GM19035 (cell line): ENCODE measurements around the gene VEGFA.
"Not testable (repeated sequence)": the region's sequence is repeated elsewhere in the genome, so short reads cannot be mapped to it uniquely, and the experiment has no call there.

Source experiments
- ATAC-seq: cut with Tn5 transposase; IDR thresholded peaks from one replicate; pipeline ENCODE4 v1.9.1; 2021; ENCODE audit not compliant: unreplicated experiment

The VEGFA gene

DNA sequence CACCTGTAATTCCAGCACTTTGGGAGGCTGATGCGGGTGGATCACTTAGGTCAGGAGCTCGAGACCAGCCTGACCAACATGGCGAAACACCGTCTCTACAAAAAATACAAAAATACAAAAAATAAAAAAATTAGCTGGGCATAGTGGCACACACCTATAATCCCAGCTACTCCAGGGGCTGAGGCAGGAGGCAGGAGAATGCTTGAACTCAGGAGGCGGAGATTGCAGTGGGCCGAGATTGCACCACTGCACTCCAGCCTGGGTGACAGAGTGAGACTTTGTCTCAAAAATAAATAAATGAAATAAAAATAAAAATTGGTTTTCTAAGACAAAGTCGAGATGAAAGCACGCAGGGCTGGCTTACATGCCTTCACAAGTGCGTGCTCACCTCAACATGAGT is 49.0 kb downstream of the VEGFA start:
- not testable (repeated sequence) for ATAC-seq

DNA sequence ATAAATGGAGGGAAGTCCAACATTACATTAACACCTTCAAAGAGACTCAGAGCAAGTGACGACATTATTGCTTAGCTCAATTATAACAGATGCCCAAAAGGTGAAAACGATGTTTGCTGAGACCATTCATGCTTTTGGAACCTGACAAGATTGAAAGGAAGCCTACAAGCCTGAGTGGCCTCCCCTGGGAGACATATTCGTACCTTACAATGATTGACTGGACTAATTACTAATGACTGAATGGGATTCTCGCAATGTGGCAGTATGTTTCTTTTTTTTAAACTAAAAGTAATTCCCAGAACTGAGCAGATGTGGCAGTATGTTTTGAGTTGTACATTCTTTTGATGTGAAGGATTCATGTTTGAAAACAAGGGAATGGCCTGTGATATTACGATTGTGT is 49.9 kb downstream of the VEGFA start:
- no peak for ATAC-seq

DNA sequence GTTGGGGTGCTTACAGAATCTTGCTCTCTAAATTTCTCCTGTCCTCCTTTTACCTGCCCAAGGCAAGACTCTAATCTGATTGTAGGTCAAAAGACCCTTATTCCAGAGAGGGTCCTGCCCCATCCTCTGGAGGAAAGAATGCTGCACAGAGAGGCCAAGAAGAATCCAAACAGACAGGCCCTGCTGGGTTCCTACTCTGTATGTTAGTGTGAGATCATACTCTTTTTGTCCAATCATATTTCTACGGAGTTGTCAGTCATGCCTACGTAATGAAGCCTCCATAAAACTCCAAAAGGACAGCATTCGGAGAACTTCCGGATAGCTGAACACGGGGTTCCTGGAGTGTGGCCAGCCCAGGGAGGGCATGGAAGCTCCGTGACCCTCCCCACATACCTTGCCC is 50.5 kb downstream of the VEGFA start:
- ATAC-seq = no peak

DNA sequence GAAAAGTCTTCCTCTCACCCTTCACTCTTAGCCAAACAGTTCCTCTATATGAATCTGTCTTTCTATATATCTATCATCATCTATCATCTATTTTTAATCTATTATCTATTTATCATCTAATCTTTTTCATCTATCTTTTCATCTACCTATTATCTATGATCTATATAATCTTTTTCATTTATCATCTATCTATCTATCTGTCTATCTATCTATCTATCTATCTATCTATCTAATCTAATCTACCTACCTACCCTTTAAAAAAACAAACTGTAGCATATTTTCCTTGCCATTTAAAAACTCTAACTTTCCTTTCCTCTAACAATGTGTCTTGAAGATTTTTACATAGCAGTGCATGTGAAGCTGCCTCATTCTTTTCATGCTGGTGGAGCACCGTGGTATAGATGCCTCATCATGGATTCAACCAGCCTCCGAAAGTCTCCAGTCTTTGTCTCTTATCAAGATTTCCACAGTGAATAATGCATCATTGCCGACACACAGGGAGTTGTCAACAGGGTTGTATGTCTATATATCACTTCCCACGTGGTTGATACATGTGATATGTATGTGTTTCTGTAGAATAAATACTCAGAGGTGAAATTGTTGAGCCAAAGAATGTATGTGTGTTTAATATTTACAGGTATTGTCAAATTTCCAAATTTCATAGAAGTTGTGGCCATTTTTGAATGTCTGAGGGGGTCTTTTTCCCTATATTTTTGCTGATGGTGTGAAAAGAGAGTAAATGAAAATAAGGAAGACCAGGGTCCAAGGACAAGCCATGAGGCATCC is 51.3 kb downstream of the VEGFA start:
- no peak for ATAC-seq

DNA sequence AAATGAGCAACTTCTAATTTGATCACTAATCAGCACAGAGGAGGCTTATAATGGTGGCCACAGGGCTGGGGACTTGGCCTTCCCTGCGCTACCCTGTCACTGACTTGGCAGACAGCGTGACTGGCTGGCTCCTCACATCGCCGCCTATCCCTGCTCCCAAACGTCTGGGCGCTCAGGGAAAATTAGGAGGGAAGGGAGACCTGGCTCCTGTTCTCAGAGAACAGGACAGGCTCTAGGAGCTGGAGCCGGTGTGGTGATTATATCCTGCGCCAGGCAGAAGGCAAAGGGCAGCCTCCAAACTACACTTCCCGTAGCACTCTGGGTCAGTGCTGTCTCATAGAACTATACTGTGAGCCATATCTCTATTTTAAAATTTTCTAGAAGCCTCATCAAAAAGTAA is 53.4 kb downstream of the VEGFA start:
- no peak for ATAC-seq

DNA sequence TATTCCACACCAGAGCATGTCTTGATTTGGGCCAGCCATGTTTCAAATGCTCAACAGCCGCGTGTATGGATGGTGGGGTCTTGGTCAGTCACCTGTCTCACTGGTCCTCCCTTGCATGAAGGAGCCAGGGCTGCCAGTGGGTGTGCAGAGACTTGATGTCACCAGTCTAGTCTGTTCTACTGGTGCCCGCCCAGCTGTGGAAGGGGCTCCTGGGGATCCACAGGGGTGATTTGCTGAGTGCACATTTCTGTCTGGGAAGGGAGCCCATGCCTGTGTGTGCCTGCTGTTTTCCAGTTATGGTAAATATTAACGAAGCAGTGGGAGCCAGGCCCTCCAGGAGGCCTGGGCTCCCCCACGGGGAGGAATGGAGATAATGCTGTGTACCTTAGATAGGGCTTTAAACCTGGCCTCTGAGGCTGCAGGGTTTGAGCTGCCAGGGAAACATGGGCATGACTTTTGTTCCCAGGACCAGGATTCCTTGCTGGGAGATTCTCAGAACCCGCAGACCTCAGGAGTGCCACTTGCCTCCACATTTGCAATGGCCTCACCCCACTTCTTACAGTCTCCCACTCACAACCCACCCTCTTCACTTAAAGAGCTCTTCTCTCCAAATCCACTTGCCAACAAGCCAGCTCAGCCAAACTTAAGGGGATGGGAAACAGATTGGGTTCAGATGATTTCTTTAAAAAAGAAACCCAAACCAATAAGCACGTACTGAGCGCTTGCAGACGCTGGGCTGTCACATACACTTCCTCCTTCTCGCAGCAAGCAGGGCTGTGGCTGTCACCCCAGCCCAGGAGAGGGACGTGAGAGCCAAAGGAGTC is 54.1 kb downstream of the VEGFA start:
- no peak for ATAC-seq

DNA sequence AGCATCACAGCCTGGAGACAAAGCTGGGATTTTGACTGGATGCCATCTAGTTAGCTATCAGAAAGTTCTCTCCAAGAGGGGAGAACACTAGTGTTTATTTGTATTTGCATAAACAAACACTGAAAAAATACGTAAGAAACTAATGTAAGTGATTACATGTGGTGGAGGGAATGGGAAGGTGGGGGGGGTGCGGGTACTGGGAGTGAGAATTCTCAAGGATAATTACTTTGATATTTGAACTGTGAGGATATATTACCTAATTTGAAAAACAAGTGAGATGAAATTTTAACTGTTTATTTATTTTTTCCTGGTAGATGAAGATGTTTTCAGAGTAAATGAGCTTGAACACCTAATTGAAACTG is 54.7 kb downstream of the VEGFA start:
- no peak for ATAC-seq

DNA sequence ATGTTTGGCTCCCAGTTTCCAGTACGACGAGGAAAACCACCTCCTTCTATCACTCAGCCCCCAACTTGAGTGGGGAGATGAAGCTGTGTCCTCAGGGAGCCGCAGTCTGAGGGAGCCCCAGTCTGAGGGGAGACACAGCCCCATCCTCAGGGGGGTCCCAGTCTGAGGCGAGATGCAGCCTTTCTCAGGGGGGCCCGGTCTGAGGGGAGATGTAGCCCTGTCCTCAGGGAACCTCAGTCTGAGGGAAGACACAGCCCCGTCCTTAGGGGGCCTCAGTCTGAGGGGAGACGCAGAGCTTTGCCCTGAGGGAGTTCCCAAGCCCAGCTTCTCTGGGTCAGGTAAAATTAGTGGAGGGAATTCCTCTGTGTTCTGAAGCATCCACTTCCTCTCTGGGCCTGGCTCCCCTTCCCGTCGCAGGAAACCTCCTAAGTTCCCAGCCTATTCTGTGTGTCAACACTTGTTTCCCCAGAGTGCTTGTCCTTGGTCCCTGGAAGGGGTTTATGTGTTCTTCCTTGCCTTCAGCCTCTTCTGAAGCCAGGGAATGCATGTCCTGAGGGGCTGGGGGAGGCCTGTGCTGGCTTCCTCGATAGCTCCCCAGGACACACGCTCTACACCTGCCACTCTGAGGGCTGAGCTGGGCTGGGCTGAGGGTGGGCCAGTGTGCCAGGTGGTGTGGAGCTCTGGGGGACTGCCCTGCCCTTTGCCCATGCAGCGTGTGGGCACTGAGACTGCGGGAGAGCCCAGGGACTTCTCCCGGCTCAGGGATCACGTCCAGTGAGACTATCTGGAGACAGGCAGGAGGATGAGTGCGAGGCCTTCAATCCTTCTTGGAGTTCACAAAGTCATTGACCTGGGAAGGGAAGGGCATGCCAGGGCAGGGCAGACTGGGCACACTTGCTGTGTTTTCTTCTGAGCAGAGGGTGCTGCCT is 55.4 kb downstream of the VEGFA start:
- no peak for ATAC-seq

DNA sequence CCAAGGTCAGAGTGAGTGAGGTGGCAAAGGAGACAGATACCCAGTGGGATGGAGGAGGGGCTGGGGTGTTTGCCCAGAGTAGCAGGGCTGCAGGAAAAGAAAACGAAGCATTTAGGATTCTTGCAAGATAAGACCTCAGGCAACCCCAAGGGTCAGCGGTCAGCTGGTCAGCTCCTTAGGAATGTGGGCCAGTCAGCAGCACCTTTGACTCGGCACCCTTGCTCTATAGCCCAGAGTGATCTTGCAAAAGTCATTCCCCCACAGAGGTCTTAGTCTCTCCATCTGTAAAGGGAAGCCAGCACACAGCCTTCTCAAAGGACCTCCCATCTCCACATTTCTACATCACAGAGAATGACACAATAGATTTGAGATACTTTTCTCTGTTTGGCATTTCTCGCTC is 56.7 kb downstream of the VEGFA start:
- ATAC-seq = no peak

DNA sequence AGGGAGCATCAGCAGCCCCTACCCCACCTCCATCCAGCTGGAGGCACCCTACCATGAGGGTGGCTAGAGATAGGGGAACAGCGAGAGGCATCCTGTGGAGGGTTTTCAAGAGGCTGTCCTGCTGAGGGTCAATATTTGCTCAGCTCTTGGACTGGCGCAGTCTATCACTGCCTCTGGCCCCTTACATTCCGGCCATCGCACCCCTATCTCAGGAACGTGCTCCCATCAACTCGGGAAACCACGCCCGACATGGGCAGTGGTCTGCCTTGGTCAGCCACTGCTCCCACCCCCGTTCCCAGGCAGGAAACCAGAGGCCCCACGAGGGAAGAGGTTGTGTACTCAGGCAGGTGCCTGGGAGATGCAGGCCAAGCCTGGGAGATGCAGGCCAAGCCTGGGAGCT is 57.9 kb downstream of the VEGFA start:
- ATAC-seq = no peak

DNA sequence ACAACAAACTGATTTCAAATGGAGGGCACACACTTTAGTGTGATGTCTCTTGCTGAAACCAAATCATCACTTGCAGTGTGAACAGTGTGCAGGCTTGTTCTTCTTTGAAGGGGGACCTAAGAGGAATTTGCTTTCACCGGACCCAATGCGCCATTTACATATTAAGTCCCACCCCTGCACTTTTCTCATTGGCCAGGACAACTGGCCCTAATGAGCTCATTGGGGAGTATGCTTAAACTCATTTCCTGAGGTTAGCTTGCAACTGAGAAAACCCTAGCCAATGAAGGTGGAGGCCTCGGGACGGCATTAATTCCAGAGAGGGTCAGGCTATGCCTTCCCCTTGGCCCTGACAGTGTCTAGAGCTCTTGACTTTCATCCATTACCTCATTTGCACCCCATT is 58.7 kb downstream of the VEGFA start:
- no peak for ATAC-seq

DNA sequence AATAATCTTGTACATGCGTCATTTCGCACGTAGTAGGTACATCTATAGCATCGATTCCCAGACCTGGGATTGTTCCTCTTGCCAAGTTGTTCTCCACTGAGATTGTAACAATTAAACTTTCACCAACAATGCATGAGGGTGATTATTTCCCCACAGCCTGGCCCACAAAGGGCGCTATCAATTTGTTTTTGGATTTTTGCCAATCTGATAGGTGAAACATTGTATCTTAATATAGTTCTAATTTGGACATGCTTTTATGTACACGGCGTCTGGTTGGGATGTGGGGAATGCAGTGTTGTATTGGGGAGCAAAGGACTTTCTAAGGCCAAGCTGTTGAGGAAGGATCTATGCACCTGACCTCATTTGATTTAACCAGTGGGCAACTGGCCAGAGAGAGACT is 59.5 kb downstream of the VEGFA start:
- ATAC-seq = no peak

DNA sequence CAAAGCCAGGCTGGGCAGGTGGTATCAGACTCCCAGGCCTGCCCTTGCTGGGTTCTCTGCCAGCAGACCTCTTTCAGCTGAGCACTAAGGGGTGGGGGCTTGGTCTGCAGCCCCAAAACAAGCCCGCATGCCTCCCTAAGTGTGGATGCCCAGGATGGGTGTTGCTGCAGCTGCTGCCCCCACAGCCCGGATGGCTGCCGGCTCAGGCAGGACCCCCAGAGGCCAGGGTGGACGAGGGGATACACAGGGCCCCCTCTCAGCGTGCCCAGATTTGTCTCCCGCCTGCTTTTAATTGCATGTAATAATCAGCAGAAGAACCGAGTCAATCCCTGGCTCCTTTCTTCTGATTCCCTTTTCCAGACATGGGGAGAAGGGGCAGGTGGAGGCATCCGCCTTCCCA is 60.8 kb downstream of the VEGFA start:
- no peak for ATAC-seq

DNA sequence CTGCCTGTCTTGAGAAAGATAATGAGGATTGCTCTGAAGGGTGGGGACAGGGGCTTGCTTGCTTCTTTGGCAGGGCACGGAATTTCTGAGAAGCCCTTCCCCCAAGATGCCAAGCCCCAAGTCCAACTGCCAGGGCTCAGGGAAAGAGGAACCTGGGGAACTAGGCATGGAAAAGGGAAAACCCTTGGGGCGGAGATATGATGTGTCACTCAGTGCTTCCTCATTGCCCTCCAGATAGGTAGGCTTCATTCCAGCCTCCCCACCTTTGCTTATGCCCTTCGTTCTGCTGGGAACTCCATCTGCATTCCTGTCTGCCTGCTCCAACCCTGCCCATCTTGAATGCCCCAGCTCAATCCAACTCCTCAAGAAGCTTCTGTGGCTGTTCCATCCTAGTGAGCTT is 61.2 kb downstream of the VEGFA start:
- ATAC-seq = no peak

DNA sequence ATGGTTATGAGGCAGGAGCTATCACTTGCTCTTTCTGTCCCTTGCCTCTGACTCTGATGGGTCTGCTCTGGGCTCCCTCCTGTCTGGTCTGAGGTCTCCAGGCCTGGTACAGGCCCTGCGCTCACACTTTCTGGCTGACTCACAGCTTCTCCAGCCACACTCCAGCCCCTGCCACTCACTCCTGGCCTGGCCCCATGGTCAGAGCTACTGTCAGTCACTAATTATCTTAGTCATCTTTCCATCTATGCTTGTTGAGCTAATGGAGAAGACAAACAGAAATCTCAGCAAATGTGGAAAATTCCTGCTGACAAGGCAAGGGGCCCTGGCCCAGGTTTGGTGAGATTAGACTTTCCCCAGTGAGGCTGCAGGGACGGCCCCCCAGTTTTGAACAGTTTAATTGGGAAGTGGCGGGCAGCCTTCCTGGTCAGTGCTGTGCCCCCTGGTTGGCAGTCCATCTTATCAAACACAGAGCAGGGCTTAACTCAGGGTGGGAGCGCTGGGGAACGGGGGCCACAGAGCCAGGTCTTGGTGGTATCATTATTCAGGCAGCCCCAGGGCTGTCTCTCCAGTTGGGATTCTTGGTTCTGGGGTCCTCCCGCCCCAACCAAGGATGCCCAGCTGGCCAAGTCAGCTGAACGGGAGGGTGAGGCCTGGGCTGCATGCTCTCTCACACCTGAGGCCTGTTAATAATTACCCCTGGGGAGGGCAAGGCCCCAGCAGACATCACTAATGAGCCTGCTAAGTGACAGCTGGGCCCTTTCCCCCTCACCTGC is 63.4 kb downstream of the VEGFA start:
- no peak for ATAC-seq

DNA sequence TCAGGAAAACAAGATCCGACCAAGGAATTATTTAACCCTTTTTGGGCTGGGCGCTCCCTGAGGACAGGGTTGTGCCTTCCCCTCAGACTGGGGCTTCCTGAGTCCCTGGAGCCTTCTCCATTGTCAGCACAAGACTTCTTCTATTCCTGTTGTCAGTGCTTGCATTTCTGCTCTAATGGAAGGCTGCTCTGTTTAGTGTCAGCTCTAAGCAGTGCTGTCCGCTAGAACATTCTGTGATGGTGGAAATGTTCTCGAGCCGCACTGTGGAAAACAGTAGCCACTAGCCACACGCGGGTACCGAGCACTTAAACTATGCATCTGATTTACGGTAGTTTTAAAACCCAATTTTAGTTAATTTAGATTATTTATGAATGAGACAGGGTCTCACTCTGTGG is 64.0 kb downstream of the VEGFA start:
- ATAC-seq = no peak

DNA sequence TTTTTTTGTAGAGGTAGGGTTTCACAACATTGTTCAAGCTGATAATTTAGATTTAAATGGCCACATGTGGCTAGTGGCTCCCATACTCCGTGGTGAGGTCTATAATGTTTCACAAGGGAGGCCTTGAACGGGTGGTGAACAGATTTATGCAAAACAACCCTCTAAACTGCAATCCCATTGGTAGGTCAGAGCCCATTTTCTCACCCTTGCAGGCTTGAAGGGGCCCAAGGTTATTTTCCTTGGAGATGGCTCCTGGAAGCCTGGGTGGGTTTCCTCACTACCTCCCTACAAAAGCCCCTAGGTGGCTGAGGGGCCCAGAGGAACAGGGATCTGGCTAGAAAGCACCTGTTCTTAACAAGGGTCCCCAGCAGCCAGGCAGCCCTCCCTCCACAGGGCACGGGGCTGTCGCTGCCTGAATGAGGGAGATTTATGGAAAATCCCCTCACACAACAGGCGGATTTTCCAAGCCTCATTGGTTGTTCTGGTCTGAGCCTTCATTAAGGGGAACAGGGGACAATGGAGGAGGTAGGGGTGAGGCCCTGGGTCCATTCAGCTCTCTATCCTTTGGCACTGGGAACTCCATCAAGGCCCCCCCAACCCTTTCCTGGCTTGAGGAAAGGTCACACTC is 64.6 kb downstream of the VEGFA start:
- ATAC-seq = no peak

DNA sequence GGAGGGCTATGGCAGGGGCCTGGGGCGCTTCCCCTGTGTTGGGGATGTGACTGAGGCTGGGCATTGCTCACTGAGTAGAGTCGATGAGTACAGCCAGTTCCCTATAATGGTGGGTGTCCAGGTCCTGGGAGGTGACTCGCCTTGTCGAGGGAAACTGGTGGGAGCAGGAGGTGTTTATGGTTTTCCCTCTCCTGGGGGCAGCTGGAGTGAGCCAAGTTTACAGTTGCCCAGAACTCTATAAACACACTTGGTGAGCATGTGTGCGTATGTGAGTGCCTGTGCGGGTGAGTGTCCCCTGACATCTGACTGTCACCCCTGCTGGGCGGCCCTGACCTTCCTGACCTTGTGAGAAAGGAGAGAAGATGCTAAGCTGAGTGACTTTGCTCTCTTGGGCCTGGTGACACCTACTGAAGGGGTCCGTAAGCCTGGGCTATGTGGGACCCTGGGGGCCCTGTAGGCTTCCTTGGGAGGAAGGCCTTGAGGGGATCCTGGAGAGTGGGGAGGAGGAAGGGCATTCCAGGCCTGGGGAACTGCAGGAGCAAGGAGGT is 65.9 kb downstream of the VEGFA start:
- no peak for ATAC-seq
